GM12891 (cell line): ENCODE results near the gene FTO.

ENCODE experiments used
- DNase-seq: peaks from one replicate; pipeline ENCODE4 v3.0.0; 2011; ENCODE audit warnings: low spot score; ENCODE audit not compliant: insufficient read length
- FAIRE-seq: peaks from 2 replicates; lab custom pipeline; 2011; peaks lifted over from hg19 to GRCh38; lab: Jason Lieb, UNC
- PAX5 ChIP-seq: IDR thresholded peaks from 2 replicates; pipeline ENCODE4 v1.6.1; 2011; ENCODE audit warnings: low read length, moderate library complexity, mild to moderate bottlenecking; ENCODE audit not compliant: insufficient read depth, severe bottlenecking
- POLR2A ChIP-seq: IDR thresholded peaks from 2 replicates; pipeline ENCODE4 v1.6.1; 2011; ENCODE audit warnings: low read depth, low read length, control low read depth
- POLR2AphosphoS5 ChIP-seq: IDR thresholded peaks from 2 replicates; pipeline ENCODE4 v1.6.1; 2011; ENCODE audit warnings: low read depth, low read length, control low read depth
- POU2F2 ChIP-seq: IDR thresholded peaks from 2 replicates; pipeline ENCODE4 v1.6.1; 2011; ENCODE audit warnings: low read depth, mild to moderate bottlenecking, control low read depth, low read length, moderate library complexity
- SPI1 ChIP-seq: IDR thresholded peaks from 2 replicates; pipeline ENCODE4 v1.6.1; 2011; ENCODE audit warnings: low read depth, low read length, control low read depth
- TAF1 ChIP-seq: IDR thresholded peaks from 2 replicates; pipeline ENCODE4 v1.6.1; 2011; ENCODE audit warnings: low read depth, low read length, control low read depth

FTO gene

GRCh38 chr16:53704445-53704813 is 473 bp downstream of the FTO start:
- DNase-seq = no peak
- TF ChIP-seq SPI1 (no peak), POLR2AphosphoS5 (no peak), POU2F2 (no peak), TAF1 (no peak), PAX5 (no peak)
- no peak for FAIRE-seq

DNA sequence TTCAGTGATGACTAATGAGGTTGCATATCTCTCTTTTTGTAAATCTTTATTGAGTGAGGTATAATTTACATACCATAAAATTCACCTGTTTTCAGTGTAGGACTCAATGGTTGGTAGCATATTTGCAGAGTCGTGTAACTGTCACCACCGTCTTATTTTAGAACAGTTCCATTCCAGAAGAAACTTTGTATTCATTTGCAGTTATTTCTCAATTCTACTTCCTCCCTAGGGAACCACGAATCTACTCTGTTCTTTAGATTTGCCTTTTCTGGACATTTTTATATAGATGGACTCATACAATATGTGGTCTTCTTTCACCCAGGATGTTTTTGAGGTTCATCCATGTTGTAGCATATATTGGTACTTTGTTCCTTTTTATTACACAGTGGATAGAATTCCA is 3.7 kb downstream of the FTO start:
- TF ChIP-seq POLR2AphosphoS5 (no peak), POU2F2 (no peak), POLR2A (no peak), PAX5 (no peak), SPI1 (no peak), TAF1 (no peak)
- FAIRE-seq (no peak), DNase-seq (no peak)

DNA sequence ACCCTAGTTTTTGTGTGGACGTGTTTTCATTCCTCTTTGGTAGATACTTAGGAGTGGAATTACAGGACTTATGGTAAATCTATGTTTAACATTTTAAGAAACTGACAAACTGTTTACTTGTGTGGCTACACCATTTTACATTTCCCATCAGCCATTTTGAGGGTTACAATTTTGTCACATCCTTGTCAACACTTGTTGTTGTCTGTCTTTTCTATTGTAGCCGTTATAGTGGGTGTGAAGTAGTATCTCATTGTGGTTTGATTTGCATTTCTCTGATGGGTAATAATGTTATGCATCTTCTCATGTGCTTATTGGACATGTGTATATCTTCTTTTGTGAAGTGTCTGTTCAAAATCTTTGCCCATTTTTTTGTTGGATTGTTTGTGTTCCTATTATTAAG is 4.5 kb downstream of the FTO start:
- no peak for TF ChIP-seq TAF1
- no peak for TF ChIP-seq SPI1
- no peak for TF ChIP-seq POLR2A
- no peak for TF ChIP-seq POLR2AphosphoS5
- DNase-seq = no peak
- no peak for FAIRE-seq

GRCh38 chr16:53711390-53711789 is 7.4 kb downstream of the FTO start:
- DNase-seq (no peak), FAIRE-seq (no peak)
- TF ChIP-seq POLR2A = no peak
- no peak for TF ChIP-seq TAF1
- no peak for TF ChIP-seq POU2F2
- TF ChIP-seq PAX5 = no peak
- TF ChIP-seq POLR2AphosphoS5 = no peak
- TF ChIP-seq SPI1 = no peak

DNA sequence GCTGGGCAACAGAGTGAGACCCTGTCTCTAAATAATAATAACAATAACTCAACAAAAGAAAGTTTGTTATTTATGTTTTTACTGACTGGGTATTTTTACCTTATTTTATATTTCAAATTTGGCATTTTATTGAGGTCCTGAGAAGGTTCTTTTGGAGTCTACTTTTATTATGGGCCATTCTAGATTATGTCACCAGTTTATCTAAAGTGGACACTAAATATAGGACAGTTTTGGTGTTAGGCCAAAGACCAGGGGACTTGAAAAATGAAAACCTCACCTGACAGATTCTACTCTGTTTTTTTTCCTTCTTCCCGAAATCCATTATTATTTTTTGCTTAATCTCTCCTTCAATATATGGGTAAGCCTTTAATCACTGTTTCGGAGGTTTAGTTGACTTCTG is 8.1 kb downstream of the FTO start:
- DNase-seq = no peak
- FAIRE-seq = no peak
- no peak for TF ChIP-seq TAF1
- no peak for TF ChIP-seq POLR2A
- TF ChIP-seq POU2F2 = no peak
- no peak for TF ChIP-seq PAX5
- no peak for TF ChIP-seq SPI1
- TF ChIP-seq POLR2AphosphoS5 = no peak

DNA sequence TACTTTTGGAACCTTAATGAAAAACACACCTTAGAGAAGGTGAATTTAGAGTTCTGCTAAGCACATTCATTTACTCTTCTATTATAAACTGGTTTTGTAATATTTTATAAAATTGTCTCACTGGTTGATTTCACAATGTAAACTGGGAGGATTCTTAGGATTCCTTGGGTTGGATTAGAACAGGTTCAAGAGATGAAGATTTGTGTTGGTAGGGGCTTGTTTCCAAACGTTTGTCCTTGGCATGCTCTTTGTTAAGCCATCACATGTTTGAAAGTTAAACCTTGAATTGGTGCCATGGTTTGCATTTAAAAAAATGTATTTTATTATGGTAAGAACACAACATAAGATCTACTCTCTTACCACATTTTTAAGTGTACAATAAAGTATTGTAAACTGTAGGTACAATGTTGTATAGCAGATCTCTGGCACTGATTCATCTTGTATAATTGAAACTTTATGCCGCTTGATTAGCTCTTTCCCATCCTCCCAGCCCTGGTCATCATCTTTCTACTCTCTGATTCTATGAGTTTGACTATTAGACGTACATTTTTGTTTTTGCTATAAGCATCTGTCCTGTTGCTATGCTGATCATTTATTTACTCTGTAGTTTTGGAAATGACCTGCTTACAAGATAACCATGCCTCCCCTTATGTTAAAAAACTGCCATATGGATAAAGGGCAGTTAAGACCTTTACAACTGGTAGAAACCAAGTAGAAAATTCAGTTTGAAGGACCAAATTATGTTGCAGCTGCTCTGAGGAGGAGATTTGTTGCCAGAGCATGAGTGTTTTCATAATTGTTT is 9.6 kb downstream of the FTO start:
- no peak for TF ChIP-seq SPI1
- TF ChIP-seq POU2F2 = no peak
- TF ChIP-seq PAX5 = no peak
- TF ChIP-seq POLR2AphosphoS5 = no peak
- no peak for TF ChIP-seq POLR2A
- no peak for TF ChIP-seq TAF1
- DNase-seq = no peak
- FAIRE-seq = no peak

GRCh38 chr16:53714205-53715022 is 10.5 kb downstream of the FTO start:
- FAIRE-seq = no peak
- TF ChIP-seq SPI1 = no peak
- TF ChIP-seq POLR2AphosphoS5 = no peak
- no peak for TF ChIP-seq POU2F2
- no peak for TF ChIP-seq POLR2A
- TF ChIP-seq TAF1 = no peak
- TF ChIP-seq PAX5 = no peak
- no peak for DNase-seq

GRCh38 chr16:53715023-53715384 is 11.0 kb downstream of the FTO start:
- no peak for DNase-seq
- no peak for FAIRE-seq
- TF ChIP-seq SPI1 = no peak
- TF ChIP-seq POU2F2 = no peak
- TF ChIP-seq POLR2AphosphoS5 = no peak
- no peak for TF ChIP-seq POLR2A
- no peak for TF ChIP-seq PAX5
- TF ChIP-seq TAF1 = no peak

- TF ChIP-seq SPI1 (no peak), TAF1 (no peak), POU2F2 (no peak), PAX5 (no peak), POLR2A (no peak), POLR2AphosphoS5 (no peak)
- FAIRE-seq = no peak
- no peak for DNase-seq
Observed at GRCh38 chr16:53717577-53717976, 13.6 kb downstream of the FTO start.

DNA sequence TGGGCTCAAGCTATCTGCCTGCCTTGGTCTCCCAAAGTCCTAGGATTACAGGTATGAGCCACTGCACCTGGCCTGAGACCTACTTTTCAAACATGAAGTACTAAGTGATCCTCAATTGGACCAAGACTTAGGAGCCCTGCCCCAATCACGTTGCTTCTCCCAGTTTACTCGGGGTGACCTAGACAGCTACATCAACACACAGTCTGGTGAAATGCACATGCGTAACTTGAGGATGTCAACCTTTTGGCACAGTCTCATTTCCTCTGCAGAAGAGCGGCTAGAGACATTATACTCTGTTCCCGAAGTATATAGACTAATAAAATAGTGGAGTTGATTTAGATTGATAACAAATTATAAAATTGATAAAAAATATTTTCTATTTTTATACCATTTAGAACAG is 17.1 kb downstream of the FTO start:
- TF ChIP-seq POLR2AphosphoS5 (no peak), PAX5 (no peak), POU2F2 (no peak), SPI1 (no peak), POLR2A (no peak), TAF1 (no peak)
- DNase-seq = no peak
- FAIRE-seq = no peak
